AG09309 (cell line): ENCODE data around the gene NBL1.

Source experiments
- DNase-seq: peaks from one replicate; pipeline ENCODE4 v3.0.0-alpha.2; 2010; ENCODE audit warnings: low read depth
- H3K4me3 ChIP-seq: 2 replicates; pipeline ENCODE4 v1.5.1; 2011; ENCODE audit warnings: mild to moderate bottlenecking, low read depth, low read length, moderate library complexity; ENCODE audit not compliant: control insufficient read depth
- CTCF ChIP-seq: IDR thresholded peaks from 2 replicates; pipeline ENCODE4 v1.5.1; 2011; ENCODE audit warnings: mild to moderate bottlenecking, low read depth, low read length, inconsistent platforms; ENCODE audit not compliant: insufficient read depth, control insufficient read depth; ENCODE audit errors: missing control alignments

NBL1 gene

GRCh38 chr1:19684677-19685076 is 40.6 kb downstream of the NBL1 start:
- TF ChIP-seq CTCF, result no peak
- no peak overlapping the region for H3K4me3 ChIP-seq
- DNase-seq, result no peak

- H3K4me3 ChIP-seq, result no peak overlapping the region
- no peak for DNase-seq
- TF ChIP-seq CTCF, result no peak
These were observed 41.9 kb downstream of the NBL1 start for GRCh38 chr1:19685994-19686393.

- no peak for TF ChIP-seq CTCF
These were observed 43.3 kb downstream of the NBL1 start for GRCh38 chr1:19687414-19687813.

GRCh38 chr1:19688041-19688842 is 44.1 kb downstream of the NBL1 start:
- no peak overlapping the region for H3K4me3 ChIP-seq
- DNase-seq, result no peak
- TF ChIP-seq CTCF, result no peak

More at GRCh38 chr1:19687414-19687813, 43.3 kb downstream of the NBL1 start:
- no peak overlapping the region for H3K4me3 ChIP-seq
- no peak for DNase-seq

GRCh38 chr1:19689085-19689757 is 45.1 kb downstream of the NBL1 start:
- H3K4me3 ChIP-seq, result no peak overlapping the region
- no peak for DNase-seq
- TF ChIP-seq CTCF, result no peak

GRCh38 chr1:19689856-19690255 is 45.7 kb downstream of the NBL1 start:
- no peak overlapping the region for H3K4me3 ChIP-seq
- no peak for DNase-seq
- TF ChIP-seq CTCF, result no peak
